Measurements from ENCODE around the gene C2orf49.

C2orf49 gene

GRCh38 chr2:105391763-105392662, 54.7 kb downstream of the C2orf49 start:
- H3K4me3 ChIP-seq (IDR thresholded peaks at IDR 0.05; ENCODE audit: insufficient read depth, low read depth, low read length) = no peak overlapping the region
- TF ChIP-seq CTCF (conservative IDR thresholded peaks at IDR 0.05; ENCODE audit: low read depth, low read length) = no peak
- H3K27ac ChIP-seq = no peak overlapping the region
- no peaks in the 10 kb centered on the region for H3K27me3 ChIP-seq (ENCODE audit: insufficient read depth, low read depth)
- no peak overlapping the region for H3K4me2 ChIP-seq
- no peak overlapping the region for H2AFZ ChIP-seq (ENCODE audit: low read depth)
- H3K79me2 ChIP-seq (ENCODE audit: insufficient read depth, low read depth) = no peaks in the 10 kb centered on the region
- no peaks in the 10 kb centered on the region for H4K20me1 ChIP-seq (ENCODE audit: insufficient read depth)
- no peak overlapping the region for H3K9ac ChIP-seq
- no peaks in the 10 kb centered on the region for H3K36me3 ChIP-seq (ENCODE audit: insufficient read depth)
- no peaks in the 10 kb centered on the region for H3K4me1 ChIP-seq (ENCODE audit: low read depth, poor library complexity, severe bottlenecking)

DNA sequence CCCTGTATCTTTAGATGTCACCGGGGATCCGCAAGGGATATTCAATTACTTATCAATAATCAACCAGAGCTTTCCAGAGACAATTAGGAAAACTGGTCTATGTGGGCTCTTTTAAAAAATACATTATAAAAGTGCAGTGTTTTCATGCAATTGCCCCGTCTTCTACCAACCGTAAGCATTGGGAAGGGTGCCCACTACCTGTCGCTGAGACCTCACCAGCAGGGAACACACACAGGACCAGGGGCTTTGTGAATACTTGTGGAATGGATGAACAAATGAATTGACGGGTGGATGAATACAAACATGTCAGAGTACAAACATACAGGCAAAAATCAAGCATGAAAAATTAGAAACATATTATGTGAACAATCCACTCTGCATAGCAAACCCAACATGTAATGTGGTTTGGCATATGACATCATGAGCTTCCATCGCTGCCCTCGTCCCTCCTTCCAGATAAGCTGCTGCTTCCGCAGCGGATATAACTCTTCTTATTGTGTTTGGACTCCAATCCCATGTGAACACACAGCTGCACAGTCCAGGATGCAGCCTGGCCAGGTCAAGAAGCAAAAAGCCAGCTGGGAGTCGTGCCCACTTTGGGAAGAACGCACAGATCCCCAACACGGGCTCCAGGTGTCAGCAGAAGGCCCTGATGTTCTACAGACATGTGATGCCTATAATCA, 56.2 kb downstream of the C2orf49 start:
- H3K4me2 ChIP-seq = no peak overlapping the region
- H3K9ac ChIP-seq = no peak overlapping the region
- H2AFZ ChIP-seq (ENCODE audit: low read depth) = no peak overlapping the region
- no peak for TF ChIP-seq CTCF (conservative IDR thresholded peaks at IDR 0.05; ENCODE audit: low read depth, low read length)
- H3K4me3 ChIP-seq (IDR thresholded peaks at IDR 0.05; ENCODE audit: insufficient read depth, low read depth, low read length) = no peak overlapping the region
- no peaks in the 10 kb centered on the region for H3K79me2 ChIP-seq (ENCODE audit: insufficient read depth, low read depth)
- H3K27ac ChIP-seq = no peak overlapping the region
- no peaks in the 10 kb centered on the region for H3K36me3 ChIP-seq (ENCODE audit: insufficient read depth)
- H4K20me1 ChIP-seq (ENCODE audit: insufficient read depth) = no peaks in the 10 kb centered on the region
- no peaks in the 10 kb centered on the region for H3K27me3 ChIP-seq (ENCODE audit: insufficient read depth, low read depth)
- H3K4me1 ChIP-seq (ENCODE audit: low read depth, poor library complexity, severe bottlenecking) = no peaks in the 10 kb centered on the region

- Histone ChIP-seq H2AFZ (ENCODE audit: low read depth) (no peak overlapping the region), H3K27me3 (ENCODE audit: insufficient read depth, low read depth) (no peaks in the 10 kb centered on the region), H3K4me3 (IDR thresholded peaks at IDR 0.05; ENCODE audit: insufficient read depth, low read depth, low read length) (no peak overlapping the region), H3K4me2 (no peak overlapping the region), H4K20me1 (ENCODE audit: insufficient read depth) (no peaks in the 10 kb centered on the region), H3K36me3 (ENCODE audit: insufficient read depth) (no peaks in the 10 kb centered on the region), H3K9ac (no peak overlapping the region), H3K79me2 (ENCODE audit: insufficient read depth, low read depth) (no peaks in the 10 kb centered on the region), H3K27ac (no peak overlapping the region), H3K4me1 (ENCODE audit: low read depth, poor library complexity, severe bottlenecking) (peaks cover 3% of the 10 kb centered on the region)
- TF ChIP-seq CTCF (conservative IDR thresholded peaks at IDR 0.05; ENCODE audit: low read depth, low read length) = no peak
Measured at GRCh38 chr2:105394951-105395611, 57.7 kb downstream of the C2orf49 start.

DNA sequence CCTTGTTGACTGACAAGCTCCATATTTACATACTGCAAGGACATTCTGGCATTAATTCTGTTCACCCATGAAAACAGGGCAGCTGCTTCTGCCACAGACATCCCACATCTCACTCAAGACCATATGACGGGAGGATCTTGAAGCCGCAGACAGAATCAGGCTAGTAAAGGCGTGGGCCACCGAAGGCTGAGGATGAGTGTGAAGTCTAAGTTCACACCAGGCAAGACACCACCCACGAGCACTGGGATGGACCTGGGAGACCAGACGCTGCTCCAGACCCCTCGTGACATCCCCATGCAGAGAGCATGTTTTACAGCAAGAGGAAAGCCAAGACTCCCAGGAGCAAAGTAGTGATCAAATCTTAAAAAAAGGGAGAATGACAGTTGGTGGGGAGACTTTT, 58.4 kb downstream of the C2orf49 start:
- Histone ChIP-seq H3K4me1 (ENCODE audit: low read depth, poor library complexity, severe bottlenecking) (peaks cover 3% of the 10 kb centered on the region), H3K4me3 (IDR thresholded peaks at IDR 0.05; ENCODE audit: insufficient read depth, low read depth, low read length) (no peak overlapping the region), H3K36me3 (ENCODE audit: insufficient read depth) (no peaks in the 10 kb centered on the region), H3K27me3 (ENCODE audit: insufficient read depth, low read depth) (no peaks in the 10 kb centered on the region), H3K79me2 (ENCODE audit: insufficient read depth, low read depth) (no peaks in the 10 kb centered on the region), H2AFZ (ENCODE audit: low read depth) (no peak overlapping the region), H4K20me1 (ENCODE audit: insufficient read depth) (no peaks in the 10 kb centered on the region), H3K27ac (no peak overlapping the region), H3K4me2 (no peak overlapping the region), H3K9ac (no peak overlapping the region)
- TF ChIP-seq CTCF (conservative IDR thresholded peaks at IDR 0.05; ENCODE audit: low read depth, low read length) = no peak

Data from KMS-11 (cell line).